ENCODE data around the gene MAML2.

The MAML2 gene

GRCh38 chr11:96265220-96265737 is 77.7 kb downstream of the MAML2 start:
- no peak for DNase-seq

DNA sequence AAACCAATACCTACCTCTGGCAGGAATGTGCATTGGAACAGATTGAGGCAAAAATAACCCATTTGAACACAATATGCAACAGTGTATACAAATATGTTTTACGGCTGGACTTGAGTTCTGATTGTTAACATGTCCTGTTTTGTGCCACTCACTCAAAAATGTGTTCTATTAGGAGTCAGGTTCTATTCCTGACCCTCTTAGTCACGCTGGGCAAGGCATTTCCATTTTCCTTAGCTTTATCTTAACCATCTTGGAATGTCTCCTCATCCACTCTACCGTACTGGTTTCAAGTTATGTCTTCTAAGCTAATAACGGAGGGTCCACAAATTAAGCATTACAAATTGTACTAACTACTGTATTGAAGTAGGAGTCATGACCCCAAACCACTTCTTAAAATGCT is 78.6 kb downstream of the MAML2 start:
- DNase-seq: no peak

GRCh38 chr11:96263238-96263763 is 79.7 kb downstream of the MAML2 start:
- DNase-seq: no peak

DNA sequence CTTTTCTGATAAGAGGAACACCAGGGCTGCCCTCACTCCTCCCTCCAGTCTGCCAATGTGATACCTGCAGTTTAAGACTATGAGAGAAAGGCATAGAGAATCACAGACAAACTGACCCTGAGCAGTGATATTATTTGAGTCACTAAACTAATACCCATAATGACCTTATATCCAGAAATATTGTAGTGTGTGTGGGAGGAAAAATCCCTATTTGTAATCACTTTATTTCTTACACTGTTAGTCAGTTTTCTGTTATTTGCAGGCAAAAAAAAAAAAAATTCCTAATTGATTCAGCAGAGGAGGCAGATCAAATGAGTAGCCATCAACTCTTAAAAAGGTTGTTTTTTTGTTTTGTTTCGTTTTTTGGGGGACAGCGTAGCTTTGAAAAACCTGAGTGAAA is 82.5 kb downstream of the MAML2 start:
- DNase-seq: no peak

DNA sequence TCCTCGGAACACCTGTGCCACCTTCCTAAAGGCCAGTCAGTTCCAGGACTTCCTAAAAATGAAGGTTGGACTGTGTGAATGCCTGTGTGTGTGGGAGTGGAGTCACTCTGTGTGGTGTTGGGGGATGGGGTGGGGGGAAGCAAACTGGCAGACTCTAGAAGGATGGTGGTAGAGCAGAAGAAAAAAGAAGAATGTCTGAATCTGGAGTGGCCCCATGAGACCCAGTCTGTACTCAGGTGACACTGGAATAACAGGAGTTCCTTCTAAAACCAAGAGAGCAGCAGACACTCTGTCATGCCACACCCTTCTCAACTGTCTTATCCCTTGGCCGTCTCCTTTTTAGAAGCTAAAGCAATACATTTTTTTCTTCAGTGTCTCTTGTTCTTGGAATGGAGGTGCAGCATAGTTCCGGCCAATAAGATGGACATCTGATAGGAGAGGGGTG is 82.9 kb downstream of the MAML2 start:
- DNase-seq: no peak

DNA sequence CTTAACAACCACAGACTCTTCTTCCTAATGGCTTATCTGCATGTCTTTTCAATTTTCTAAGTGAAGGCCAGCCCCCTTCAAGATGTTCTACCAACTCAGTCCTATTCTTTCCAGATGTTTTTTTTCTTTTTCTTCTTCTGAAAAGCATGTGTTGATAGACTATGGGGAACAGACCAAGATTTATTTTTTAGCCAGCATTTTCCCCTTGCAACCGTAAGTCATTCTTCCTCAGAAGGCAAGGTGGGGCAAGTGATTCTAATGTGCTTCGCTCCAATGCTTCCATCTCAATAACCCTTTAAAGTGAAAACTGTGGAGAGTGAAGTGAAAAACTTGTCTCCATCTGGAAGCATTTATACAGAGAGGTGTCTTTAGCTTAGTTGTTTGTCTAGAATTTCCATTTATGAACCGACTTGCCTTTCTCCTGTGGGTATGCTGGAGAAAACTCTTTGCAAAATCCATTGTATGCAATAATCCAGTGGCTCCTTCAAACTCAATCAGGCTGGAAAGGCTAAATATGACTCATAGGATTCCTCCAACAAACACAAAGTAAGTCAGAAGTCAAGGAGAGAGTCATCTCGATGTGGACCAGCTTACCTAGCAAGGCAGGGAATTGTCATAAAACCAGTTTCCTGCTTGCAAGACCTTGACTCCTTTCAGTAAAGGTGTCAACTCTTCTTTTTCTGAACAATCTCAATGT is 83.7 kb downstream of the MAML2 start:
- DNase-seq: no peak

DNA sequence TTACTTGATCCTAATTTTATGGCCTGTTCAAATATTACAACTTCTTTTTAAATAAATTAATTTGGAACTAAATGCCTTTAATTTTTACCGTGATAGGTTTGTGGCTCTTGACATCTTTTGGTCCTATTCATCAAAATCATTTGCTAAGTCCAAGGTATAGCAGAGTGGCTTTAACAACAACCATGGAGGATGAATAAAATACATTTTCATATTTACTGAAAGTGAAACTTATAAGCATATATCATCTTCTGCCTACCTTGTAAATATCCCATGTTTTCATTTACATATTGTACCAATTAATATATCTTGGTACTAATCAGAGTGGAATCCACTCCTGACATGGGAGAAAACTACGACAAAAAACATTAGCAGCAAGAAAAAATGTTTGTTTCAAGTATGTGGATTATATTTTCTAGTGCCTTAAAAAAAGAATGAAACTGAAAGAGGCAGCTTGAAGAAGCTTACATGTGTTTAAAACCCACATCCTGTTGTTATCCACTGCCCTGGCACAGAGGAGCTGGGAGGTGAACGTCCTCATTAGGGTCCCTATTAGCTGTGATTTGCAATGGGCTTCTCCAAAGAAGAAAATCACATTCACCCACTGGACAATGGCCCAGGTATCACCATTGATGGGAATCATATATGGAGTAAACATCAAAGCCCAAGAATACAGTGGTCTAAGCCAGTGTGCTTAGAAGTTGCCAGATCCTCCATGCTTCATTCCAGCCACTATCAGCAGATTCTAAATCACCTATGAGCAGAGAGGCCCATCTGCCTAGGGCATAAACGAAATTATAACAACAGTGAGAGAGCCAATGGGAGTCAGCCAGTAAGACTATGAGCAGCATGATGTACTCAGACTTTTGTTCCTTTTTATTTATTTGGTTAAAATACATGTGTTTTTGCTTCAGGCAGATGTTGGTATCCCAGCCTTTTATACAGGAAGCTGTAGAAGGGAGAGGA is 84.7 kb downstream of the MAML2 start:
- DNase-seq: no peak

- no peak for DNase-seq
Measured at GRCh38 chr11:96257036-96257435, 86.0 kb downstream of the MAML2 start.

GRCh38 chr11:96256215-96257011 is 86.6 kb downstream of the MAML2 start:
- no peak for DNase-seq

DNA sequence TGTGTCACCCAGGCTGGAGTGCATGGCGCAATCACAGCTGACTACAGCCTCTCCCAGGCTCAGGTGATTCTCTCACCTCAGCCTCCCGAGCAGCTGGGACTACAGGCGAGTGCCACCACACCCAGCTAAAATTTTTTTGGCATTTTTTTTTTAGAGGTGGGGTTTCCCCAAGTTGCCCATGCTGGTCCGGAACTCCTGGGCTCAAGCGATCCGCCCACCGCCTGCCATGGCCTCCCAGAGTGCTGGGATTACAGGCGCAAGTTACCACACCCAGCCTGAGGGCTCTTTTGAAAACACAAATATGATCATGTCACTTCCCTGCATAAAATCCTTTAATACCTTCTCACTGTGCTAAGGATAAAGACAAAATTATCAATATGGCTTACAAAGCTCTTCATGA is 88.1 kb downstream of the MAML2 start:
- no peak for DNase-seq

DNA sequence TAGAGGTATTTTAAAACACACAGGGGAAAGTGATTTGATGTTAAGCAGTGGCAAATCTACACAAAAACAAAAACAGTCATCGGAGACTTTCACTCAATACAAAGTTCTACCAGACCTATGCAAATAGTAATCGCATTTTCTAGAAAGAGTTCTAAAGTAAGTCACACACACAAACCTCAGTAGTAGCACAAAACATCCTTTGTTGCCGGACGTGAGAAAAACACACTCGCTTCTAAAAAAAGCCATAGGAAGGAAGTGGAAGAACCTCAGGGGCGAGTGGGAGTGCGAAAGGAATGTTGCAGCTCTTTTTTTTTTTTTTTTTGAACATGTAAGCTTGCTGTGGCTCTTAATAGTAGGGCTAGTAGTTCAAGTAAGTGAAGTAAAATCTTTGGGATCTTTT is 88.9 kb downstream of the MAML2 start:
- no peak for DNase-seq

DNA sequence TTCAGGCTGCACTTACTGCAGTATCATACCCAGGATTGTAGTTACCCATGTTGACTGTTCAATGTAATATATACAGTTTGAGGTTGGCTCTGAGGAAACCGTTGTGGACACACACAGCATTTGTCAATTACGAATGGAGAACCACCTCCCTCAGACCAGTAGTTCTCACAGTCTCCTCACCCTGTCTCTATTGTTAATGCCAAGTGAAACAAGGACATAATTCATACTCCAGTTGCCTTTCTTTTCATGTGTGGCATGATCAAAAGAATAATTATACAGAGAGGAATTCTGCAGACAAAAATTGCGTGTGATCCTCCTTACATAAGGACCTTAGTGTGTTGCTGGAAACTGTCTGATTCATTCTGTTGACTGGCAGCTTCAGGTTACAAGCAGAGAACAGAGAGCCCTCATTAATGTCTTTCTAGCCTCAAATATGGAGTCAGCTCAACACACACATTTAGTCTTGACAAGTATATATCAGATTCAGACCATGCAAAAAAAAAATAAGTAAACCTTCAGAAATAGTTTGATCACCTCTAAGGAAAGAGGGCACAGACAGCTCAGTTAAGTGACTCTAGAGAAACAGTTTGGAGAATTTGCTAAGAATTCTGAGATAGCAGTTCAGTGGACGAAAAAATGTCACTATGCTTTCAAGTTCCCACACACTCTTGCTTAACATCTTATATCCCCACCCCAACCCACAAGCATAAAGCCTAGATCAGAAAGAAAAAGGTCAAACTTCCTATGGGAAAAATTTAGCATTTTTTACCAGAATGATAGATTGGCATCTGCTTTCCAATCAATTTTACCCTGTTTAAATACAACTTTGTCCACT is 96.1 kb downstream of the MAML2 start:
- DNase-seq: no peak

DNA sequence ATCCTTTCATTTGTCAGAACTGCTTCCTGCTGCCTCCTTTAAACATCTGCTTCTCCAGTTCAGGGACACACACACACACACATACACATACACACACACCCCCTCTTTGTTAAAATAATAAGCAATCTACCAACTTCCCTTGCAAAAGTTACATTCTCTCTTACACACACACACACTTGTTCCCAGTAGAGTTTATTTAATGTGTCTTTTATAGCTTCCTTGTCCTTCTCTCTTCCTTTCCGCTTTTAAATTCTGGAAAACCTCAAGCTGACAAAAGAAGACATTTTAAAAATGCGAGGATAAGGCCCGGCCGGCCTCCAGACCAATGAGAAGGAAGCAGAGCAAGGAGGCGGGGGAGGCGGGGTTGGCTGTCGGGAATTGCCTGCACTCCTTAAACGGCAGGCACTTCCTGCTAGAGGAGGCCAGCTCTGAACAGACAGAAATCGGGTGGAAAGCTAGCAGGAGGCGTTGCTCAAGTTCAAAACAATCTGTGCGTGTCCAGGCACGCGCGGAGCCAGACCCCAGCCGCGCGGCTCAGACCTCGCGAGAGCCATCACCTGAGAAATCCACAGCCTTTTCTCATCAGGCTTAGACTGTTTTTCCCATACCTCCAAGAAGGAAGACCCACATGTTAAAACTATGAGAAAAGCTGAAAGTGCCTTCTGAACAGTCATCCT is 99.9 kb downstream of the MAML2 start:
- DNase-seq: peak; percentile 57

DNA sequence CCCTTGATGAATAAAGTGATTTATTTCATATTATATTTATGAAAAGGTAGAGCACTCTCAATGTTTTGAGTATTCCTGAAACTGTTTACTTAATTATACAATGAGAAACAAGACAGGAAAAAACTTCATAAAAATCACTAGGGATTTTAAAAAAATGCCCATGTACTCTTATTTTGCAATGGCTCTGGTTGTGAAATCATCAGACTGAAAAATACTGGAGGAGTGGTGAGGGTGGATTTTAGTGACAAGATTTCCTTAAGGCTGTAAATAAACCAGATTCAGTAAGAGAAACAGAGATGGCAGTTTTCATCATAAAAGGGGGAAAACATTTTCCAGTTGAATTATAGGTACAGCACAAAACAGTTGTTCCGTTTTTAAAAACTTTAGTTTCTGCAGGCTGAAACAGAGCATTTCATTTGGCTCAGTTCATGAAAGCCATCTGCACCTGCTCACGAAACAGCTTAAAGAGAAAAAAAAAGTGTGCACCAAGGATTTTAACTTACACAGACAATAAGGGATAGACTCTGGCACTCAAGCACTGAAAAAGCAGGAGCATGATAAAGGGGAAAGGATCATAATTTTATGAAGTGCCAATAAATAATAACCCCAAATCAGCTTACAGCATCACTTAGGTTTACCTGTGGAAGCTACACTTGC is 100.7 kb downstream of the MAML2 start:
- no peak for DNase-seq

- no peak for DNase-seq
Measured at GRCh38 chr11:96241331-96241841, 101.6 kb downstream of the MAML2 start.

GRCh38 chr11:96238563-96239135 is 104.3 kb downstream of the MAML2 start:
- DNase-seq: no peak

DNA sequence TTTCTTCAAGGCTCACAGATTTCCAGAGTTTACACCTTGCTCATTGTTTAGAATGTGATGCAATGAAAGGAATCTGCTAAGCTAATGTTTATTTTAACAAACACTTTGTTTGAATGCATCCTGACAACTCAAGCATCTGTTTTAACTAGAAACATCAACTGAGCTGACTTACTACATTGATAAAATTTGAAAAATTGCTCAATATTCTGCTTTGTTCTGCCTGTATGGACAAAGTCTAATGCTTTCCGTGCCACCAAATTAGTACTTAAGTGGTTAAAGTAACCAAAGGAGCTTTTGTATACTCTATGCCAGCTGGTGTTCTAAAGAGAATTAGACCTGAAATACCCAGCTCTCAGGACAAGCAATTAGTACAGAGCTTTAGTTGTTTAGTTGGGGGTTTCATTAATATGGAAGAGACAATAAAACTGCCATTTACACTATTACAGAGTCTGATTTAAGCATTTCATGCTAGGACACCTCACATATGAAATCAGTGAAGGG is 105.2 kb downstream of the MAML2 start:
- DNase-seq: no peak

DNA sequence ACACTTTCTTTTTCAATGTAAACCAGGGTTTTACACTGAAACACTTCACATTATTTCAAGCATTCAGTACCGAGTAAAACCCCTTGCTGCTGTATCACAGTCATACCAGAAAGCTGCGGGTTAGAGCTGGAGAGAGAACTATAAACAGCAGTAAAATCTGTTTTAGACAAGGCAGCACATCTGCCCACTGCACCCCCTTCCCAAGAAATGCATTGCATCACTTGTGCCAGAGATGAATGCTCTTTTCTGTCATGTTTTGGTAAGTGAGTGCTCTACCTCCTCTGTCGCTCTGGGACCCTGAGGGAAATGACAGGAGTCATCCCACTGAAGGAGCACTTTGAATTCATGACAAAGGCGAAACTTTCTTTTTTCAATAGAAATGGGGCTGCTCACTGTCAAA is 107.2 kb downstream of the MAML2 start:
- no peak for DNase-seq

DNA sequence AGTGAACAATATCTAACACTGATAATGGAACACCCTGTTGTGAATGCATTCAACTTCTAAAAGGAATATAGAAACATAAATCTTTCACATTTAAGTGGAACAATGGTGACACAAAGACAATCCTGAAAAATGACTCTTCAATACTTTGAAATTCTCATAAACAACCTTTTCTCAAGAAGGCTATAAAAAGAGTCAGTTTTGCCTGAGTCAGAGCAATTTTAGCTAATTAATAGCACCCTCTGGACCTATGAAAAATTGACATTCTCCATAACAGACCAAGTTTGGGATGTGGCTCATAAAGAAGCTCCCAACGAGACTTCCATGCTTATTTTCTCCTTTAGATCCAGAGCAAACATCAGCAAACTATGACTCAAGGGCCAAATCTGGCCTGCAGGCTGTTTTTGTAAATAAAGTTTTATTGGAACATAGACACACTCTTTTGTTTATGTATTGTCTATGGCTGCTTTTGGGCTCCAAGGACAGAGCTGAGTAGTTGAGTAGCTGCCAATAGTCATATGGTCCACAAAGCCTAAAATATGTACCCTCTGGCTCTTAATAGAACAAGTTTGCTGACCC is 108.0 kb downstream of the MAML2 start:
- DNase-seq: no peak

DNA sequence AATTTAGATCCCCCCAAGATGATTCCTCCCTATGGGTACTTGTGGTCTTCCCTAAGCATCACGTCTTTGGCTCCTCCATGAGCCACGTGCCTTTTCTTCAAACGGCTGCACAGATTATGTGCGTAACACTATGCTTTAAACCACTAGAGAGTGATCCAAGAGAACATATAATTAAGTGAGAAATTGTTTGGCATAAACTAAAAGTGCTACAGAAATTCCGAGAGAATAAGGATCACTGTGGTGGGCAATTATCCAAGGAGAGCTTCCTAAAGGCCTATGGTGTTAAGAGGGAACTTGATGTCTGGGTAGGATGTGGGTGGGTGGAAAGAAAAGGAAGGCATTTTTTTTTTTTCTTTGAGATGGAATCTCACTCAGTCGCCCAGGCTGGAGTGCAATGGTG is 110.9 kb downstream of the MAML2 start:
- DNase-seq: no peak

All from 8988T (cell line).